Karpas-422 (cell line): ENCODE measurements around the gene PLA2G4A. TPM values are rescaled to one million over a fixed set of nuclear protein-coding genes. Genes with fewer than 3 reads are reported as not detected.

Source experiments
- DNase-seq: peaks from one replicate; pipeline ENCODE4 v3.0.0-alpha.2; 2015
- H2AFZ ChIP-seq: fragments of 200-600 bp; sonication (generic); 2 replicates; pipeline ENCODE4 v1.6.1; 2014; ENCODE audit warnings: antibody characterized with exemption, low read length, mixed read lengths
- H3K27ac ChIP-seq: fragments of 200-600 bp; sonication (generic); 2 replicates; pipeline ENCODE4 v1.5.1; 2014; ENCODE audit warnings: mild to moderate bottlenecking, low read length, moderate library complexity
- H3K27me3 ChIP-seq: fragments of 200-600 bp; sonication (generic); 2 replicates; pipeline ENCODE4 v1.6.1; 2014; ENCODE audit warnings: low read length, mixed read lengths
- H3K36me3 ChIP-seq: fragments of 200-600 bp; sonication (generic); 2 replicates; pipeline ENCODE4 v1.6.1; 2014; ENCODE audit warnings: low read length, mixed read lengths; ENCODE audit not compliant: insufficient read depth
- H3K4me1 ChIP-seq: fragments of 200-600 bp; sonication (generic); 2 replicates; pipeline ENCODE4 v1.6.1; 2014; ENCODE audit warnings: mild to moderate bottlenecking, low read length, mixed read lengths
- H3K4me2 ChIP-seq: fragments of 200-600 bp; sonication (generic); 2 replicates; pipeline ENCODE4 v1.6.1; 2014; ENCODE audit warnings: low read length, low read depth, mild to moderate bottlenecking; ENCODE audit not compliant: poor library complexity, severe bottlenecking
- H3K4me3 ChIP-seq: fragments of 200-600 bp; sonication (generic); 2 replicates; pipeline ENCODE4 v1.5.1; 2014; ENCODE audit warnings: mild to moderate bottlenecking, antibody characterized with exemption, low read length, mixed read lengths
- H3K79me2 ChIP-seq: fragments of 200-600 bp; sonication (generic); 2 replicates; pipeline ENCODE4 v1.6.1; 2014; ENCODE audit warnings: mild to moderate bottlenecking, low read length, mixed read lengths
- H3K9ac ChIP-seq: fragments of 200-600 bp; sonication (generic); 2 replicates; pipeline ENCODE4 v1.6.0; 2014; ENCODE audit warnings: low read length
- H3K9me2 ChIP-seq: fragments of 200-600 bp; sonication (generic), shearing (Covaris generic); replicated peaks from 2 replicates; pipeline ENCODE4 v1.6.0; 2014; ENCODE audit warnings: mild to moderate bottlenecking, low read length, moderate library complexity; ENCODE audit not compliant: insufficient read depth
- H3K9me3 ChIP-seq: fragments of 300-700, 200-600 bp; sonication (generic); 2 replicates; pipeline ENCODE4 v1.6.1; 2014; ENCODE audit warnings: low read length, mixed read lengths
- H4K20me1 ChIP-seq: fragments of 200-600 bp; sonication (generic); 2 replicates; pipeline ENCODE4 v1.6.1; 2014; ENCODE audit warnings: mild to moderate bottlenecking, antibody characterized with exemption, low read length, low read depth; ENCODE audit not compliant: insufficient read depth
- total RNA-seq: library from RNA; depleted of rRNA; stranded (reverse); fragments of >200 nt; shearing (Covaris generic); gene quantifications from 2 replicates; pipeline ENCODE4 v1.2.3, GENCODE V29; 2014; ENCODE audit warnings: low replicate concordance

PLA2G4A gene
- total RNA-seq, 1 experiment from 2014 or later = not detected

DNA sequence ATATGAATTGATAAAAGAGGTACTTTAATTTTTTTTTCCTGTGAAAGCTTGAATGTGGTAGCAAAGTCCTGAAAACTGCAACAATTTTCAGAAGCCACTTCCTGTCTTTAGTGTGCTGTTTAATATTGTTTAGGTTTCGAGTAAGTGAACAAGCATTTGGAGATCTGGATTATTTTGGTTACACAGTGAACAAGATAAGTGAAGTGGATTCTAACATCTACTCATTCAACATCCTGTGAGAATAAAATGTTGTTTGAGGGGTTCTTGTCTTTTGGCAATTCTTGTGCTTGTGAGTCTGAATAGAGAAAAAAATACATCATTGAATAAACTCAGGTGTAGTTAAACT lies 35.2 kb upstream of the PLA2G4A start:
- DNase-seq = no peak
- H3K9me2 ChIP-seq = no peaks in the 10 kb centered on the region
- H3K4me1 ChIP-seq = no peaks in the 10 kb centered on the region
- H4K20me1 ChIP-seq = no peaks in the 10 kb centered on the region
- no peaks in the 10 kb centered on the region for H3K36me3 ChIP-seq
- H3K9me3 ChIP-seq = no peaks in the 10 kb centered on the region
- H3K27ac ChIP-seq = no peak overlapping the region
- no peak overlapping the region for H3K9ac ChIP-seq
- no peak overlapping the region for H3K4me3 ChIP-seq
- no peak overlapping the region for H3K4me2 ChIP-seq
- no peak overlapping the region for H2AFZ ChIP-seq
- H3K79me2 ChIP-seq = no peaks in the 10 kb centered on the region
- no peaks in the 10 kb centered on the region for H3K27me3 ChIP-seq

DNA sequence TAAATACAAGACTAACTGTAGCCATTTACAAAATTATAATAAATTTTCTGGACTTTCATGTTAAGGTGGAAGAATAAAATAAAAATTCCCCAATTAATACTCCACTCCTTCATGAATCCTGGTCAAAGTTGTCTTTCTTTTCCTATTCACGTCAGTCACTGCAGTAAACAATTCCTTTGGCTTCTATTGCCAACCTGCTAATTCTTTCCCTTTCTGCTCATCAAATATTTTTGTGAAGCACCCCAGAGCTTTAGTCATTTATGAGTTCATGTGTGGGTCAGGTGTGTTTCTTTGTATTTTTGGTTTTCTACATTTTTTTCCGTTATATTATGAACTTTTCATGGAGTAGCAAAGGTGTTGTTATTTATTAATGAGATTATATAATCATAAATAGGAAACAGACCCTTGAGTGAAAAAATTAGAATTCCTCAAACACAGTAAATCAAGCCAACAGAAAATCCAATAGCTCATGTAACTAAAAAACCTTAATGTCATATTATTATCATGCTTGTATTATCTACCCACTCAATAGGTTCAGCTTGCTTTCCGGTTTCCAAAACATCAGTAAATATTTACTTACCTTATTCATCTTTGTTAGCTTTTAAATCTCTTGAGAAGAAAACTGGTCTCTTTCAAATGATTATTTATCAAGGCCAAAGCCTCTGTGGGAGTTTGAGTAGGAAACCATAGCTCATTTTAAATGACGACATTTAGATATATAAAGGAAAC lies 29.6 kb upstream of the PLA2G4A start:
- Histone ChIP-seq H3K4me3 (no peak overlapping the region), H4K20me1 (no peaks in the 10 kb centered on the region), H3K4me2 (no peak overlapping the region), H3K4me1 (no peaks in the 10 kb centered on the region), H2AFZ (no peak overlapping the region), H3K36me3 (no peaks in the 10 kb centered on the region), H3K9ac (no peak overlapping the region), H3K79me2 (no peaks in the 10 kb centered on the region), H3K9me2 (no peaks in the 10 kb centered on the region), H3K27ac (no peak overlapping the region), H3K27me3 (no peaks in the 10 kb centered on the region), H3K9me3 (no peaks in the 10 kb centered on the region)
- no peak for DNase-seq

DNA sequence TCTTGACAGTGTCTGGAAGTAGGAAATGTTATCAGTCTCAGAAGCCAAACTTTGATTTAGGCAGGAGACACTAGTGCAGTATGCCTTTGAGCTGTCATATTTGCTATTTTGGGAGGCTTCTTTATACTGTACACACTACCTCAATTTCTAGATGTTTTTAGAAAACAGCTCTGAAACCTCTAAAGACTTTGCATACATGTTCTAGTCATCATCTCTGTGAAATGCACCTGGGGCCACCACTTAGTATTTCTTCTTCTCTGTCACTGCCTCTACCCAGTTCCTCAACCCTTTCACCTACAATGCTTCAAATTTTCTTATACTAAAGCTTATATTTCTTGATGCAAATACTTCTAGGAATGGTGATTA lies 29.1 kb upstream of the PLA2G4A start:
- Histone ChIP-seq H3K9ac (no peak overlapping the region), H3K79me2 (no peaks in the 10 kb centered on the region), H3K27me3 (no peaks in the 10 kb centered on the region), H3K4me3 (no peak overlapping the region), H3K9me2 (no peaks in the 10 kb centered on the region), H3K36me3 (no peaks in the 10 kb centered on the region), H3K27ac (no peak overlapping the region), H4K20me1 (no peaks in the 10 kb centered on the region), H3K9me3 (no peaks in the 10 kb centered on the region), H2AFZ (no peak overlapping the region), H3K4me1 (no peaks in the 10 kb centered on the region), H3K4me2 (no peak overlapping the region)
- peak; percentile 38 for DNase-seq

DNA sequence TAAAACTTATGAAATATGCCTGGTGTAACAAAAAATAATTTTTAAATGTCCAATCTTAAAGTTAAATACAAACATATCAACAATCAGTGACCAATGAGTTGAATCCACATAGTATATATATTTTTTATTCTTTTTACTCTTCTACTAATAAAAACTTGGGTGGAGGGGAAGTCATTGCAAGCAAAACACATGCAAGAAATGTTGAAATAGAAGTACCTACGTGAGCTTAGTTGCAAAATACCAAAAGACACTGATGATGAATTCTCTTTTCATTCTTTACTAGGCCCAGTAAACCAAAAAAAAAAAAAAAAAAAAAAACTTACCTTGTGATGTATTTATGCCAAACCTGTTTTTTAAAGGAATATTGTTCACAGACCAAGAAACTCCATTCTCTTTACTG lies 26.4 kb upstream of the PLA2G4A start:
- Histone ChIP-seq H3K27me3 (no peaks in the 10 kb centered on the region), H2AFZ (no peak overlapping the region), H3K4me3 (no peak overlapping the region), H4K20me1 (no peaks in the 10 kb centered on the region), H3K36me3 (no peaks in the 10 kb centered on the region), H3K9me2 (no peaks in the 10 kb centered on the region), H3K79me2 (no peaks in the 10 kb centered on the region), H3K4me1 (no peaks in the 10 kb centered on the region), H3K9ac (no peak overlapping the region), H3K4me2 (no peak overlapping the region), H3K9me3 (no peaks in the 10 kb centered on the region), H3K27ac (no peak overlapping the region)
- DNase-seq = no peak

DNA sequence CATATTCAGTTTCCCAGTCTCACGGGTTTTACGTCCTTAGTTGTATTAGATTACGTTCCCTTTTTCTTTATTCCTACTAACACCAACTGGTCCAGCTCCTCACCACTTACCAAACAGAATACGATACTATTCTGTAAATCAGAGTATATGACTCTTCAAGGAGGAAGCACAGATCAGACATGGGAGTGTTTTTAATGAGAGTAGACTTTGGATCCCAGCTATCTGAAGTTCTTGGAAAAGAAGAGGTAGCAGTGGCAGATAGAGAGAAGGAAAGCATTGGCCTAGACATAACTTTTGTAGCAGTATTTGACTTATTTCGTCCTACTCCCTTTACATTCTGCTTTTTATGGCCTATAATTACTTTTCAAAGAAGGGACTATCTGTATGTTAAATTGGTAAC lies 24.1 kb upstream of the PLA2G4A start:
- Histone ChIP-seq H3K36me3 (no peaks in the 10 kb centered on the region), H4K20me1 (no peaks in the 10 kb centered on the region), H3K9ac (no peak overlapping the region), H3K27ac (no peak overlapping the region), H3K4me3 (no peak overlapping the region), H3K27me3 (no peaks in the 10 kb centered on the region), H3K9me3 (no peaks in the 10 kb centered on the region), H3K4me2 (no peak overlapping the region), H3K79me2 (no peaks in the 10 kb centered on the region), H2AFZ (no peak overlapping the region), H3K4me1 (no peaks in the 10 kb centered on the region), H3K9me2 (no peaks in the 10 kb centered on the region)
- DNase-seq = no peak

DNA sequence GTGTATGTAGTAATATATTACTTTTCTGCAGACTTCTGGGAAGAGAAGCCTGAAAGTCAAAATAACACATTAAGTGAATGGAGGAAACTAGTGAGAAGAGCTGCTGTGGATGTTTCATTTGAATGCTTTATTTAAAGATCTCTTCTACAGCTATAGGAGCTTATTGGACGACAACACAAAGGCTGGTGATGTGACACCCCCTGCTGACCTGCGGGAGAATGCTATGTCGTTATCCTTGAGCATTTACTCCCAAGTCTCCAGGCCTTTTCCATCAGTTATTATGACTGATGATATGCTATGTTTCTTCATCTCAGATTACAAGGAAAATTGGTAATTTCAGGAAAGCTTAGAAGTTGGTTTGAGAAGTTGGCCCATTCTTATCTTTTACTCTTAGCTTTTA lies 22.3 kb upstream of the PLA2G4A start:
- no peak overlapping the region for H3K9ac ChIP-seq
- no peak overlapping the region for H3K4me2 ChIP-seq
- H2AFZ ChIP-seq = no peak overlapping the region

DNA sequence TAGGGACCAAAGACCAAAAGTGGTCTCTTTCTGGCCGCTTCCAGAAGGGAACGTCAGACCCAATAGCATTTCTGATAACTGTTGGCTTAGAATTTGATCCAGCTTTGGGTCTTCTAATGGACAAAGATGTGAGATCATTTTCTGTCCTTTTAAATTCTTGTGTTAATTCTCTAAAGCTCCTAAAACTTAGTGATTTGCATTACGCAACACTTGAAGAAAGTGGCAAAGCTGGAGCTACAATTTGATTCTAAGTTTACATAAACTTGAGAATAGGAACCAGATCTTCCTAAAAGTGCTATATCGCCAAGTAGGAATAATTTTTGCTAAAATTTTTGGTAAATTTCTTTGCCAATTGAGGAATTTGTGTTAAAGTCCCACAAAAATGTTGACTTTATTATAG lies 21.6 kb upstream of the PLA2G4A start:
- Histone ChIP-seq H3K36me3 (no peaks in the 10 kb centered on the region), H3K27me3 (no peaks in the 10 kb centered on the region), H3K27ac (no peak overlapping the region), H3K4me1 (no peaks in the 10 kb centered on the region), H3K9me2 (0 out of 2 replicates have a peak, but pooled peaks cover 4% of the 10 kb centered on the region), H2AFZ (no peak overlapping the region), H3K4me3 (no peak overlapping the region), H3K9me3 (no peaks in the 10 kb centered on the region), H3K4me2 (no peak overlapping the region), H4K20me1 (no peaks in the 10 kb centered on the region), H3K79me2 (no peaks in the 10 kb centered on the region), H3K9ac (no peak overlapping the region)
- peak; percentile 6 for DNase-seq

More for the DNA sequence above, 22.3 kb upstream of the PLA2G4A start:
- Histone ChIP-seq H3K4me3 (no peak overlapping the region), H3K4me1 (no peaks in the 10 kb centered on the region), H3K9me2 (0 out of 2 replicates have a peak, but pooled peaks cover 4% of the 10 kb centered on the region), H3K79me2 (no peaks in the 10 kb centered on the region), H3K27ac (no peak overlapping the region), H3K27me3 (no peaks in the 10 kb centered on the region), H3K9me3 (no peaks in the 10 kb centered on the region), H3K36me3 (no peaks in the 10 kb centered on the region), H4K20me1 (no peaks in the 10 kb centered on the region)
- DNase-seq = peak; percentile 56

DNA sequence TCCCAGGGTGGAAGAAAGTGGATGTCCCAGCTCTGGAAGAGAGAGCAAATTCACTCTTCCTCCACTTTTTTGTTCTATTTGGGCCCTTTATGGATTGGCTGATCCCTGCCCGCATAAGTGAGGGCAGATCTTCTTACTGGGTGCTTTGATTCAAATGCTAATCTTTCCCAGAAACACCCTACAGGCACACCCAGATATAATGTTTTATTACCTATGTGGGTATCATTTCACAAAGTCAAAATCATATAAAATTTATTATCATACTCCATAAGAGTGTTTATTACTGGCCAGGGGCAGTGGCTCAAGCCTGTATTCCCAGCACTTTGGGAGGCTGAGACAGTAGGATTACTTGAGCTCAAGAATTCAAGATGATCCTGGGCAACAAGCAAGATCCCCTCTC lies 16.9 kb upstream of the PLA2G4A start:
- H3K4me2 ChIP-seq = no peak overlapping the region
- H3K9ac ChIP-seq = no peak overlapping the region
- no peak overlapping the region for H3K4me3 ChIP-seq
- 0 out of 2 replicates have a peak, but pooled peaks cover 4% of the 10 kb centered on the region for H3K9me2 ChIP-seq
- H3K27ac ChIP-seq = no peak overlapping the region
- H3K27me3 ChIP-seq = no peaks in the 10 kb centered on the region
- H4K20me1 ChIP-seq = no peaks in the 10 kb centered on the region
- no peaks in the 10 kb centered on the region for H3K79me2 ChIP-seq
- no peaks in the 10 kb centered on the region for H3K9me3 ChIP-seq
- no peaks in the 10 kb centered on the region for H3K4me1 ChIP-seq
- DNase-seq = no peak
- H2AFZ ChIP-seq = no peak overlapping the region
- no peaks in the 10 kb centered on the region for H3K36me3 ChIP-seq
